Gastrocnemius medialis (tissue), 4 donors: ENCODE results near the gene FAM72B.
"Not testable (repeated sequence)": the region's sequence is repeated elsewhere in the genome, so short reads cannot be mapped to it uniquely, and the experiment has no call there.

Experiments
- POLR2A ChIP-seq, 2 donors: fragments of 450-650 bp; IDR thresholded peaks; one replicate each; pipeline ENCODE4 v1.6.1; 2017; ENCODE audit warnings: antibody characterized with exemption in 2 of 2, mild to moderate bottlenecking in 2 of 2, moderate library complexity in 2 of 2
- TF ChIP-seq, protein P1 (sequence below), 5 experiments: fragments of 450-650 bp in 3 of 5; fragments of 200-600 bp in 2 of 5; sonication (generic) in 2 of 5; IDR thresholded peaks in 4 of 5; conservative IDR thresholded peaks in 1 of 5; 1 replicate in 4 of 5; 2 replicates in 1 of 5; pipeline ENCODE4 v1.5.1; 2016 to 2019; ENCODE audit warnings: antibody characterized with exemption in 5 of 5, mild to moderate bottlenecking in 3 of 5, moderate library complexity in 3 of 5

DNA sequence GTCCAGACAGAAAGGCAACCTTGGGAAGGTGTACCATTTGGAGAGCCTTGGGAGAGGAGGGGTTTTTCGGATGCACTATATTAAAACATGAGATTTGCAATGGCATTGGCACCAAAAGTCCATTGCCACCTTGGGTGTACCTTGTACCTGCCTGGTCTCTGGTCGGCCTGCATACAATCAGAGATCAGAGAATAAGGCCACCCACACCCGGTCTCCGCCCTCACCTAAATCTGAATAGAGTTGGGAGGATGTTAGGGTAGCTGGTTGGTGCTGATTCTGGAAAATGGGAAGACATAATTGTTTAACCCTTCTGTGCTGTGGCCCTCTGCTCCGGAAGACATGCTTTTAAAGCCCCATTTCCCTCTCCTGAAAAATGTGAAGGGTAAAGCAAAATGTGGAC, 3.8 kb upstream of the FAM72B start:
- TF ChIP-seq, protein P1, sequence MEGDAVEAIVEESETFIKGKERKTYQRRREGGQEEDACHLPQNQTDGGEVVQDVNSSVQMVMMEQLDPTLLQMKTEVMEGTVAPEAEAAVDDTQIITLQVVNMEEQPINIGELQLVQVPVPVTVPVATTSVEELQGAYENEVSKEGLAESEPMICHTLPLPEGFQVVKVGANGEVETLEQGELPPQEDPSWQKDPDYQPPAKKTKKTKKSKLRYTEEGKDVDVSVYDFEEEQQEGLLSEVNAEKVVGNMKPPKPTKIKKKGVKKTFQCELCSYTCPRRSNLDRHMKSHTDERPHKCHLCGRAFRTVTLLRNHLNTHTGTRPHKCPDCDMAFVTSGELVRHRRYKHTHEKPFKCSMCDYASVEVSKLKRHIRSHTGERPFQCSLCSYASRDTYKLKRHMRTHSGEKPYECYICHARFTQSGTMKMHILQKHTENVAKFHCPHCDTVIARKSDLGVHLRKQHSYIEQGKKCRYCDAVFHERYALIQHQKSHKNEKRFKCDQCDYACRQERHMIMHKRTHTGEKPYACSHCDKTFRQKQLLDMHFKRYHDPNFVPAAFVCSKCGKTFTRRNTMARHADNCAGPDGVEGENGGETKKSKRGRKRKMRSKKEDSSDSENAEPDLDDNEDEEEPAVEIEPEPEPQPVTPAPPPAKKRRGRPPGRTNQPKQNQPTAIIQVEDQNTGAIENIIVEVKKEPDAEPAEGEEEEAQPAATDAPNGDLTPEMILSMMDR (IDR thresholded peaks at IDR 0.05 in 4 of 5, conservative IDR thresholded peaks at IDR 0.05 in 1 of 5) = not testable (repeated sequence)
- TF ChIP-seq POLR2A (IDR thresholded peaks at IDR 0.05) = not testable (repeated sequence)
